Measurements from ENCODE around the gene CCIN.

CCIN gene

DNA sequence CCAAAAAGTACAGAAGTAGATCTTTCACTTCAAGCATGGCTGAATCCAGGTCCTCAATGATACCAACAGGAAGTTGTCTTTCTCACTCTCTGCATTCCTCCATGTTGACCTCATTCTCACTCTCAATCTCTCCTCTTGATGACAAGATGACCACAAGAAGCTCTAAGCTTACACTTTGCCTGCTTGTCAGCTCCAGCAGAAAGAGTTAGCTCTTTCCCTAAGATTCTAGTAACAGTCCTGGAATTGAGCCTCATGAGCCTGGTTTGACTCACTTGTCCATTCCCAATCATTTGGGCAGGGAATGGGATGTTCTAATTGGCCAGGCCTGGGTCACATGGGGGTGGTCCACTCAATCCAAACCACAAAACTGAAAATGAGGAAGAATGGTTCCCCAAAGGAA lies 18.2 kb downstream of the CCIN start:
- no peak for ATAC-seq
- Mint-ChIP-seq H3K36me3 (no peaks in the 10 kb centered on the region), H3K4me1 (peaks cover 19% of the 10 kb centered on the region), H3K9me3 (no peaks in the 10 kb centered on the region), H3K4me3 (no peak overlapping the region), H3K27me3 (no peaks in the 10 kb centered on the region), H3K27ac (no peak overlapping the region)

DNA sequence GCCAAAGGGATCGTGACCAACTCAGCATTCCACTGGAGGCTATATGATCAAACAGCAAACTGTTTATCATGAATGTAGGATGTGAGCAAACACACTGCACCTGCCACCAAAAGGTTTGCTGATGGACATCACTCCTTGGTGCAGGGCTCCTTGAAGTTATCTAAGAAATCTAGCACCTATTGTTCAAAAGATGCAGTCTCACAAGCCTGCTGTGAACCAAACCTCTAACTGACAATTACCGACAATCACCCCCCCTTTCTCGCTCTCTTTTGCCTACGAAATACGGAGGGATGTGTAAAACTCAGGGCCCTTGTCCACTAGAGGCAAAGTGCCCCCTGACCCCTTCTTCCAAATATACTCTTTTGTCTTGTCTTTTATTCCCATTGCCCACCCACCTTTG lies 19.0 kb downstream of the CCIN start:
- Mint-ChIP-seq H3K4me1 (peaks cover 27% of the 10 kb centered on the region), H3K27ac (no peak overlapping the region), H3K9me3 (no peaks in the 10 kb centered on the region), H3K27me3 (no peaks in the 10 kb centered on the region), H3K36me3 (no peaks in the 10 kb centered on the region), H3K4me3 (no peak overlapping the region)
- ATAC-seq: no peak

DNA sequence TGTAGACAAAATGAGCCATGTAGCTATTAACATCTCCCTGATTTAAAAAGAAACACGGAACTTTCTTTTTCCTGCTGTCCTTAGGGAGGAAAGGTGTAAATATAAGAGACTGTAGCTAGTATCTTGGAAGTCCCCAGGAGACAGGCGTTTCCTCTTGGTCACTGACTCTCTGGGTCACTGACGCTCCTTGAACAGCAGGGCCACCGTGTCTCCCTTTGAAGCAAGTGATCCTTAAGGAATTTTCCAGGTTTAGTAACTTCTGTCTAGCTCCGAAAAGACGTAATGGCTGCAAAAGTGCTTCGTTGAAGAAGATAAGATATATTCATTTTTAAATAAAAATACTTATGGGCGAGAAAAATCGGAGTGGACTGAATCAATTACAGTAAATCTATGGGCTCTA lies 20.8 kb downstream of the CCIN start:
- Mint-ChIP-seq H3K27ac (peak overlapping the region; percentile 85), H3K4me3 (peak overlapping the region; percentile 83), H3K36me3 (peaks cover 16% of the 10 kb centered on the region), H3K4me1 (peaks cover 45% of the 10 kb centered on the region), H3K9me3 (no peaks in the 10 kb centered on the region), H3K27me3 (no peaks in the 10 kb centered on the region)
- no peak for ATAC-seq

DNA sequence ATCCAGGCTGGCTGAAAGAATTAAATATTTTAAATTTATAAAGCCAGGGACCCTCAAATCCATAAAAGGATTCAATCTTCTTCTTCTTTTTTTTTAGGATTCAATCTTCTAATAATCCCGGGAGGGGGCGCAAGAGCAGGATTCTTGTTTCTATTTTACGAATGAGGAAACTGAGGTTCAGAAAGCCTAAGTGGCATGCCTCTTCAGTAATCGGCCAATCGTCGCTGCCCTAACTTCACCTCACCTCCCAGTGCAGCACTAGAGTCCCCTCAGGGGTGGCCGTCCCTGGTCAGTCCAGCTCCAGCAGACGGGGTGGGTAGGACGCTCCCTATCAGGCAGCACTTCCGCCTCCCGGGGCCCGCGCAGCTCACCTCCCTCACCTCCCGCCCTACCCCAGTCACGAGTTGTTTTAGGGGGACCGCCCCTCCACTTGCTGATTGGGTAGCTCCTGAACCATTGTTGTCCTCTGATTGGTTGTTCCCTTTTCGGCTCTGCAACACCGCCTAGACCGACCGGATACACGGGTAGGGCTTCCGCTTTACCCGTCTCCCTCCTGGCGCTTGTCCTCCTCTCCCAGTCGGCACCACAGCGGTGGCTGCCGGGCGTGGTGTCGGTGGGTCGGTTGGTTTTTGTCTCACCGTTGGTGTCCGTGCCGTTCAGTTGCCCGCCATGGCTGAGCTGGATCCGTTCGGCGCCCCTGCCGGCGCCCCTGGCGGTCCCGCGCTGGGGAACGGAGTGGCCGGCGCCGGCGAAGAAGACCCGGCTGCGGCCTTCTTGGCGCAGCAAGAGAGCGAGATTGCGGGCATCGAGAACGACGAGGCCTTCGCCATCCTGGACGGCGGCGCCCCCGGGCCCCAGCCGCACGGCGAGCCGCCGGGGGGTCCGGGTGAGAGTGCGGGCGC lies 21.5 kb downstream of the CCIN start, which contains the start of gene CLTA:
Gene CLTA, plus strand, starts transcription at position 534 of the 902 bp plus-strand sequence. Its CDS starts 136 bp downstream, at position 670.
- H3K27me3 Mint-ChIP-seq: no peaks in the 10 kb centered on the region
- ATAC-seq: peak; percentile 100
- H3K4me1 Mint-ChIP-seq: peaks cover 50% of the 10 kb centered on the region
- H3K4me3 Mint-ChIP-seq: peak within 1 kb of the TSS; percentile 83
- no peaks in the 10 kb centered on the region for H3K9me3 Mint-ChIP-seq
- peak within 1 kb of the TSS; percentile 85 for H3K27ac Mint-ChIP-seq
- H3K36me3 Mint-ChIP-seq: peaks cover 21% of the 10 kb centered on the region

DNA sequence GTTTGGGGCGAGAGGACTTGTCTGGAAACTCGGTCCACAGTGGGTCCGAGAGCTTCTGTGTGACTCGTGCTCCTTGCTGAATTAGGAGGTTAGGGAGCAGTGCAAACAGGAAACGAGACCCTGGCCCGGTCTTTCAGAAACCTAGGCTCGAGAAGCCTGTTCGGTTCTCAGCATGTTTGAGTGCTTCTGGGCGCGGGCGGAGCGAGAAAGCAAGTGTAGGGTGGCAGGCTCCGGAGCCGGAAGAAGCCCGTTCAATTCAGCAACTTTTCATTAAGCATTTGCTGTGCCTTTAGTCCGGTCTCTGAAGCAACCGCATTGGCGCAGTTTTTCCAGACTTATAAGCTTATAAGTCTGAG lies 22.1 kb downstream of the CCIN start:
- peaks cover 21% of the 10 kb centered on the region for H3K36me3 Mint-ChIP-seq
- H3K27ac Mint-ChIP-seq: peak overlapping the region; percentile 85
- H3K4me3 Mint-ChIP-seq: peak overlapping the region; percentile 83
- peaks cover 50% of the 10 kb centered on the region for H3K4me1 Mint-ChIP-seq
- ATAC-seq: peak; percentile 24
- no peaks in the 10 kb centered on the region for H3K27me3 Mint-ChIP-seq
- H3K9me3 Mint-ChIP-seq: no peaks in the 10 kb centered on the region

DNA sequence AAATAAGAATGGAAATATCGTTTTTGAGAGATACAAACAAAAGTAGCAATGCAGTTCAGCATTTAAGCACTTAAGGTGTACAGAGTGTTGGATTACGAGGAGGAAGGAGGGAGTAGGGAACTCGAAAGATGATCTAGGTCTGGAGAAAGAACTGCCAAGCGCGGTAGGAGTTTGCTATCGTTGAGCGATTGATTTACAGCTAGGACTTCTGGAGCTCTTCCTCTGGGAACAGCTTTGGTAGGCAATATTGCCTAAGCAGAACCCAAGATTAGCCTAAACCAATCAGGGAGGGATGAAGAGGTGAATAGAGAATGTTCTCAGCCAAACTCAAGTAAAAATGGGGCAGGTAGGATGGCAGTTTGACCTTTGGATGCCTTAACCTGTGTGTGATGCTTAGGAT lies 22.5 kb downstream of the CCIN start:
- ATAC-seq: no peak

DNA sequence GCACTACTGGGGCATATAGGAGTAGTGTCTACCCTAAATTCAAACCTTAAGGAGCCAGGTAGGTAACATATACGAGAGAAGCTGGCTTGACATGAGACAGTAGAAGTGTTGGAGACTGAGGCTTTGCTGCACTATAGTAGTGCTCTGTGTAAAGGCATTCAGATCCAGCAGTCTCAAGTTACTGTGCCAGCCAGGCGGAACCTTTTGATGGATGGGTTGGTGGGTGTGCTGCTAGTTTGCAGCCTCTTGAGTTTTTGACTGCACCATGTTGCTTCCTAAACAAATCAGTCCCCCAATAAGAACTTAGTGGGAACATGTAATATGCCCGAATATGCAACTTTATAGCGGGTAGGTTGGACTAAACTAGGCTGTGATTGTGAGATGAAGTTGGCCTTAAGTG lies 23.0 kb downstream of the CCIN start:
- peaks cover 50% of the 10 kb centered on the region for H3K4me1 Mint-ChIP-seq
- peaks cover 21% of the 10 kb centered on the region for H3K36me3 Mint-ChIP-seq
- no peaks in the 10 kb centered on the region for H3K27me3 Mint-ChIP-seq
- no peaks in the 10 kb centered on the region for H3K9me3 Mint-ChIP-seq
- peak overlapping the region; percentile 83 for H3K4me3 Mint-ChIP-seq
- H3K27ac Mint-ChIP-seq: peak overlapping the region; percentile 85
- ATAC-seq: no peak

More for the DNA sequence above, 22.5 kb downstream of the CCIN start:
- peak overlapping the region; percentile 83 for H3K4me3 Mint-ChIP-seq
- no peaks in the 10 kb centered on the region for H3K9me3 Mint-ChIP-seq
- no peaks in the 10 kb centered on the region for H3K27me3 Mint-ChIP-seq
- peak overlapping the region; percentile 85 for H3K27ac Mint-ChIP-seq
- H3K36me3 Mint-ChIP-seq: peaks cover 21% of the 10 kb centered on the region
- peaks cover 50% of the 10 kb centered on the region for H3K4me1 Mint-ChIP-seq

DNA sequence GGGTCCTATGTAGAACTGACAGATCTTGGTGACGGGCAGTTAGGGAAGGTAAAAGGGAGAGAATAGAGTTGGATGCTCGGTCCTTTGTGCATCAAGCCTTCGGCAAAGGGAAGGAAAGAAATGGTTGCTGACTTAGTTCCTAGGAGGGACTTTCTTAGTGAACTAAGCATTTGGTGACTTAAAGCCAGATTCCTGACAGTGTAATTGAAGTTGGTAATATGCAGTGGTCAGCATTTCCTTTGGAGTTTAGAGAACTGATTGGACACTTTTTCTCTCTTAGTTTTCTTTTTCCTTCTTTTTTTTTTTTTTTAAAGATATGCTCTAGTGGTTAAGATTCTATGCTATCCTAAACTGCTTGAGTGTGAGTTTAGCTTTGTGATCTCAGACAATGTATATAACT lies 23.8 kb downstream of the CCIN start:
- peak overlapping the region; percentile 25 for H3K27ac Mint-ChIP-seq
- H3K4me3 Mint-ChIP-seq: peak overlapping the region; percentile 83
- ATAC-seq: no peak
- peaks cover 21% of the 10 kb centered on the region for H3K36me3 Mint-ChIP-seq
- H3K9me3 Mint-ChIP-seq: no peaks in the 10 kb centered on the region
- H3K4me1 Mint-ChIP-seq: peaks cover 50% of the 10 kb centered on the region
- no peaks in the 10 kb centered on the region for H3K27me3 Mint-ChIP-seq

DNA sequence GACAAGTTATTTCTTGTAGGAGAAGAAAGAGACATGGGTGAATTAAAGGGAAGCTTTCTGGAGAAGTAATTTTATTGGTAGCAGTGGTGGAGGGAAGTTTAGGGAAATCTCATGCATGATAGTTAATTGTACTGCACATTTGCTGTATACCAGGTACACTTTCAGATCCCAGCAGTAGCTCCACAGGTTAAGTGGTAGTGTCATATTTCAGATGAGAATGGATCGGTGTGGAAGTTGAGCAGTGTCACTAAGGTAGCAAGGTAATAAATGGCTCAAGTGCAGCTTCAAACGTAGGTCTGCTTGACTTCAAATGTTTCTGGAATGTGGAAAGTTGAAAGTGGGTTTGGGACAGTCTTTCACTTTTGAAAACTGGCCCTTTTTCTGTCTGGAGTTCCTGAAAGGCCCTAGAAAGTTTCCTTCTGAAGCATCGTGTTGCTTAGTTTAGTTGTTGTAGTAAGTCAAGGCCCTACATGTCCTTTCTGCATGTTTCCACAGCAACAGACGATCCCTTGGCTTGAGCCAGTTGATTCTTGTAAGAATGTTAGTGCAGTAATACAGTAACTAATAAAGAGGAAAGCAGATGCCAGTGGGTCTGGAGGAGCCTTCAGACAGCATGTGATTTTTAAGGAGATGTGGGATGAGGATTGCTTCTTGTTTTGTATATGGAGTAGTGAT lies 25.3 kb downstream of the CCIN start:
- H3K9me3 Mint-ChIP-seq: no peaks in the 10 kb centered on the region
- peaks cover 26% of the 10 kb centered on the region for H3K36me3 Mint-ChIP-seq
- no peak for ATAC-seq
- H3K4me1 Mint-ChIP-seq: peaks cover 50% of the 10 kb centered on the region
- H3K27ac Mint-ChIP-seq: peak overlapping the region; percentile 25
- H3K27me3 Mint-ChIP-seq: no peaks in the 10 kb centered on the region
- peak overlapping the region; percentile 13 for H3K4me3 Mint-ChIP-seq

DNA sequence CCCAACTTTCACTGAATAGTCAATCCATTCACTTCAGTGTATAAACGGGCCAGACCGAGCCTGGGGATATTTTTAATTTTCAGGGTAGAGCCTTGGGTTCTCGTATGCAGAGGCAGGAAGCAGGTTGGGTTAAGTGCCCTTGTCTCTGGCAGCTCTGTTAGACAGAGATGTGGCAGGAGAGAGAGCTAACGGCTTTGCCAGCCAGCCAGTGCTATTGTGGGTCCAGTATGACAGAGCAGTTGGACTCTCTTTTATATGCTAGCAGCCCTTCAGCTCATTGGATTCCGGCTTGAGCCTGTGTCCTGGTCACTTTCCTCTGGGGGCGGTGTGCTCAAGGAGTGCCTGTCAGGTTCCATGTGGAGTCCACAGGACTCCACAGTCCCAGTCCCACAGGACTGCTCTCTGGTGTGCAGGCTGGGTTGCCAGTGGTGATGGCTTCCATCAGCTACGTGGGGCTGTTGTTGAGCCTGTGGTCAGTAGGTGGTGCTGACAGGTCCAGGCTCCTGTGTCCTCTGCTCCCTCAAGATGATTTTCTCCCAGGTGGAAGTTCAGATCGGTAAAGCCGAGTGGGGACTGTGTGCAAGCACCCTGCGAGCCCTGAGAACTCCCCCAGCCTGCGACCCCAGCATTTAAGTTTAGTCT lies 35.8 kb downstream of the CCIN start:
- H3K4me3 Mint-ChIP-seq: no peak overlapping the region
- no peaks in the 10 kb centered on the region for H3K9me3 Mint-ChIP-seq
- H3K36me3 Mint-ChIP-seq: peaks cover 42% of the 10 kb centered on the region
- H3K27me3 Mint-ChIP-seq: no peaks in the 10 kb centered on the region
- no peak for ATAC-seq
- H3K4me1 Mint-ChIP-seq: peaks cover 36% of the 10 kb centered on the region
- H3K27ac Mint-ChIP-seq: no peak overlapping the region

DNA sequence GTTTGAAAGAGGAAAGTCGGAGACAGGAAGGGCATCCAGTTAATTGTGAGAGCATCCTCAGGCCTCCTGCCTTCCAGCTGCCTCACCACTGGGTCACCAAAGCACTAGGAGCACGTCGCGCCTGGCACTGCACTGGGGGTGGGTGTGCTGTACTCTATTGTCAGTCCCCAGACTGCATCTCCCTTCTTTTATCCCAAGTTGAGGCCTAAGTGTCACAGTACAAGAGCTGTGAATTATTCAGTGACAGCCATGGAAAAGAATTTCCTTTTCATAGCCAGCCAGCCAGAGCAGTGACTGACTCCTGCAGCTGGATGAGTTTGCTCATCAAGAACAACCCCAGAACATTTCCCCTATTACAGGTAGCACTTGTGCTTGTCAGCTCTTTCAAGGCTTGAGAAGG lies 37.8 kb downstream of the CCIN start:
- Mint-ChIP-seq H3K27me3 (no peaks in the 10 kb centered on the region), H3K4me1 (peaks cover 45% of the 10 kb centered on the region), H3K36me3 (peaks cover 62% of the 10 kb centered on the region), H3K9me3 (no peaks in the 10 kb centered on the region), H3K4me3 (no peak overlapping the region), H3K27ac (peak overlapping the region; percentile 49)
- no peak for ATAC-seq

DNA sequence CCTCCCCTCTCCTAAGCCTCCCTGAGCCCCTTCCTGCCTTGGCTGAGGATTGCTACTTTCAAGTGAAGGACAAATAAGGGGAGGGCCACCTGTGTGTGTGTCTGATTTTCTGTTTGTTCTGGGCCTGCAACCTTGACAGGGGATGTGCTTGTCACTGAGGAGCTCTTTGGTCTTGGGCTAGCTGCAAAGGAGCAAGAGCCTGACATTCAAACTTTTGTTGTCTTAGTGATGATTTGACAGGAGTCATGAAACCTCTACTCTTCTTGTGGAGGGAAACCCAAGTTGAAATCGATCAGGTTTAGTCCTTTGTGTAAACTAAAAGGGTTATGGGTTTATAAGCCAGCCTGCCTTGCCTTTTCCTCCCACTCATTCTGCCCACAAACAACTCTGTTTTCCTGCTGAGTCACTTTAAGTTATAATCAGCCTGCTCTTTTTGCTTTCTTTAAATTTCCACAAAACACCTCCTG lies 38.4 kb downstream of the CCIN start:
- H3K27ac Mint-ChIP-seq: peak overlapping the region; percentile 49
- H3K9me3 Mint-ChIP-seq: no peaks in the 10 kb centered on the region
- peaks cover 45% of the 10 kb centered on the region for H3K4me1 Mint-ChIP-seq
- H3K36me3 Mint-ChIP-seq: peaks cover 62% of the 10 kb centered on the region
- no peak overlapping the region for H3K4me3 Mint-ChIP-seq
- ATAC-seq: no peak
- no peaks in the 10 kb centered on the region for H3K27me3 Mint-ChIP-seq

DNA sequence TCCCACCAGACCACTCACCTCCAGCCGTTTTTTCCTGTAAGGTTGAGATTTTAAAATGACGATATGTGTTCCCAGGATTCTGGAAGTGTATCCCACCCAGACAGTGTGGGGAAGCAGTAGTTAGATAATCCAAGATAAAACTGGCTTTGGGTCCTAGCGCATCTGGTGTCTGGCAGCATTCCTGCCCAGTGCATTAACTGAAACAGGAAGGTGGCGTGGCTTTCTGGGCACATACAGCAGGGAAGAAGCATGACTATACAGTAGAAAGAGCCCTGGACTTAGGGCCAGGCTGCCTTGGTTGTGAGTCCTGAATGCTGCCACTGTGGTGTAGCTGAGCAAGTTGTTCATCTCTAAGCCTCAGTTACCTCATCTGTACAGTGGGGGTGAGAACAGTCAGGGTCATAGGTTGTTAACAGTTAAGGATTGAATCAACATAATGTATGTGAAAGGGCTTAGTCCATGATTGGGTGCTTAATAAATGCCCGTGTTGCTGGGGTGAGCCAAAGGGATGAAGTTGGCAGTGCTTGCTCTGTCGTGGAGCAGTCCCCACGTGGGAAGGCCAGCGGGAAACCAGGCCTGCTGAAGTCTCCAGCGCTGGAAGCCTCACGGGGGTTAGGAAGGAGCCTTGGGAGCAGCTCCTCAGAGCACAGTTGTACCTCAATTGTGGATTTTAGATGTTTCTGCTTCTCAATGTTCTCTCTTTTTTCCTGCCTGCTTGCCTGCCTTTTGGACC lies 39.5 kb downstream of the CCIN start:
- ATAC-seq: no peak
- Mint-ChIP-seq H3K36me3 (peaks cover 62% of the 10 kb centered on the region), H3K4me1 (peaks cover 51% of the 10 kb centered on the region), H3K4me3 (no peak overlapping the region), H3K27ac (peak overlapping the region; percentile 64), H3K9me3 (no peaks in the 10 kb centered on the region), H3K27me3 (no peaks in the 10 kb centered on the region)

DNA sequence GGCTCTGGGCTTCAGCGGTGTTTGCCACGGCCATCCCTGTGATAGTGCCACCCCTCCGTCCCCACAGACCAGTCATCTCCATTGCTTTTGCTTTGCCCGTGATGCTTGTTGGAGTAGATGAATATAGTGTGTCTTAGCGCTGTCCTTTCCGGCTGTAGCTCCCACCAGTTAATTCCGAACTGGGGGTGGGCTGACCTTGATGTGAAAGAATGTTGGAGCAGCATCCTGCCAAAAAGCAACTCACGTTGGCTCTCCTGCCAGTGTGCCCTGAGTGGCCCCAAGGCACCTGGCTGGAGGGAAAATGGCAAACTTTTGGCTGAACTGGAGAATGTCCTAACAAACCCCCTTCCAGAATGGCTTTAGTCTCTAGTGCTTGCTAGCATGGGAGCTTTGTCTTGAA lies 41.5 kb downstream of the CCIN start:
- Mint-ChIP-seq H3K4me3 (no peak overlapping the region), H3K9me3 (no peaks in the 10 kb centered on the region), H3K27me3 (no peaks in the 10 kb centered on the region), H3K27ac (no peak overlapping the region), H3K36me3 (peaks cover 42% of the 10 kb centered on the region), H3K4me1 (peaks cover 51% of the 10 kb centered on the region)
- ATAC-seq: no peak

DNA sequence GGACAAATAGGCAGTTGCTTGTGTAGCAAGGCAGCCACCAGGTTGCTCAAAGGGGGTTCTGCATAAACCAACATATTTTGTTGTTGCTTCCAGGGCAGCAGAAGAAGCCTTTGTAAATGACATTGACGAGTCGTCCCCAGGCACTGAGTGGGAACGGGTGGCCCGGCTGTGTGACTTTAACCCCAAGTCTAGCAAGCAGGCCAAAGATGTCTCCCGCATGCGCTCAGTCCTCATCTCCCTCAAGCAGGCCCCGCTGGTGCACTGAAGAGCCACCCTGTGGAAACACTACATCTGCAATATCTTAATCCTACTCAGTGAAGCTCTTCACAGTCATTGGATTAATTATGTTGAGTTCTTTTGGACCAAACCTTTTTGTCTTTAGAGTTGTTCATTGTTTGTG lies 42.3 kb downstream of the CCIN start:
- H3K27ac Mint-ChIP-seq: no peak overlapping the region
- no peaks in the 10 kb centered on the region for H3K9me3 Mint-ChIP-seq
- H3K4me3 Mint-ChIP-seq: no peak overlapping the region
- peaks cover 42% of the 10 kb centered on the region for H3K36me3 Mint-ChIP-seq
- ATAC-seq: no peak
- H3K4me1 Mint-ChIP-seq: peaks cover 49% of the 10 kb centered on the region
- H3K27me3 Mint-ChIP-seq: no peaks in the 10 kb centered on the region
